ENCODE data around the gene ATF7.
"Not testable (repeated sequence)": the region's sequence is repeated elsewhere in the genome, so short reads cannot be mapped to it uniquely, and the experiment has no call there.

Gene ATF7

DNA sequence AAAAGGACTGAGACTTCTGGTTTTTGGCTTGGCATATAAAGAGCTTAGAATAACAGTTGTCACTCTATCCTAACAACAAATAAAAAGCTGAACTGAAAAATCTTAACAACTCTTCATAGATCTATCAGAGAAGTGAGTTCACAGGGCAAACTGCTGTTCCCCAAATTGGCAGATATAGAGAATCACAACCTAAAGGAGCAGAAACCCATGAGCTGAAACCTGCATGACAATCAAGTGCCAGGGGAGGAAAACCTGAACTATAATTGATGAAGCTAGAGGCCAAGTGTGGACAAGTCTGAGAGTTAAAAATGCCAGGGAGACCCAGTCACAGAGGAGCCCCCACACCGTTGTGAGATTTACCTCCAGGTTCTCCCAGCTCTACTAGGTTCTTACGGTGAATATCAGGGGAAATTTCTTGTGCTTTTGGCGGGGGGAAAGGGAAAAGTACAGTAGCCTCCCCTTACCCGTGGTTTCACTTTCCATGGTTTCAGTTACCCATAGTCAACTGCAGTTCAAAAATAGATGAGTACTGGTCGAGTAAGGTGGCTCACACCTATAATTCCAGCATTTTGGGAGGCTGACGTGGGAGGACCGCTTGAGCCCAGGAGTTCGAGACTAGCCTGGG, 53.9 kb downstream of the ATF7 start:
- Histone ChIP-seq H3K36me3 (peaks cover 4% of the 10 kb centered on the region), H3K27me3 (no peaks in the 10 kb centered on the region), H3K27ac (no peak overlapping the region), H3K4me1 (ENCODE audit: control insufficient read depth in 1 of 2, insufficient read depth in 1 of 2, low read depth in 1 of 2, low read length in 1 of 2) (peaks cover 17 to 19% of the 10 kb centered on the region in 2 experiments), H3K9me3 (no peaks in the 10 kb centered on the region), H3K4me3 (ENCODE audit: low read depth in 1 of 2, low read length in 1 of 2) (no peak overlapping the region)
- TF ChIP-seq, protein P1, sequence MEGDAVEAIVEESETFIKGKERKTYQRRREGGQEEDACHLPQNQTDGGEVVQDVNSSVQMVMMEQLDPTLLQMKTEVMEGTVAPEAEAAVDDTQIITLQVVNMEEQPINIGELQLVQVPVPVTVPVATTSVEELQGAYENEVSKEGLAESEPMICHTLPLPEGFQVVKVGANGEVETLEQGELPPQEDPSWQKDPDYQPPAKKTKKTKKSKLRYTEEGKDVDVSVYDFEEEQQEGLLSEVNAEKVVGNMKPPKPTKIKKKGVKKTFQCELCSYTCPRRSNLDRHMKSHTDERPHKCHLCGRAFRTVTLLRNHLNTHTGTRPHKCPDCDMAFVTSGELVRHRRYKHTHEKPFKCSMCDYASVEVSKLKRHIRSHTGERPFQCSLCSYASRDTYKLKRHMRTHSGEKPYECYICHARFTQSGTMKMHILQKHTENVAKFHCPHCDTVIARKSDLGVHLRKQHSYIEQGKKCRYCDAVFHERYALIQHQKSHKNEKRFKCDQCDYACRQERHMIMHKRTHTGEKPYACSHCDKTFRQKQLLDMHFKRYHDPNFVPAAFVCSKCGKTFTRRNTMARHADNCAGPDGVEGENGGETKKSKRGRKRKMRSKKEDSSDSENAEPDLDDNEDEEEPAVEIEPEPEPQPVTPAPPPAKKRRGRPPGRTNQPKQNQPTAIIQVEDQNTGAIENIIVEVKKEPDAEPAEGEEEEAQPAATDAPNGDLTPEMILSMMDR (IDR thresholded peaks at IDR 0.05) = no peak

DNA sequence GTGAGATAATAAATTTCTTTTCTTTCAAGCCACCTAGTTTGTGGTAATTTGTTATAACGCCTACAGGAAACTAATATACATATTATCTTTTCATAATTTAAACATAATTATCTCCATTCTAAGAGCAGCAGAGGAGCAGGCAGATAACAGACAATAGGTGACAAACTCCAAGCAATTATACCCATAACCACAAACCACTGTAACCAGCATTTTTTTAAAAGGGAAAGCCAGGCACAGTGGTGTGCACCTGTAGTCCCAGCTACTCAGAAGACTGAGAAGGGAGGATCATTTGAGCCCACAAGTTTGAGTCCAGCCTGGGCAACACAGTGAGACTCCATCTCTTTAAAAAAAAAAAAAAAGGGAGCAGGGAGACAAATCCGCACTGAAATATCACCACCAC, 54.9 kb downstream of the ATF7 start:
- Histone ChIP-seq H3K9me3 (no peaks in the 10 kb centered on the region), H3K36me3 (peaks cover 4% of the 10 kb centered on the region), H3K4me3 (ENCODE audit: low read depth in 1 of 2, low read length in 1 of 2) (no peak overlapping the region), H3K27me3 (no peaks in the 10 kb centered on the region), H3K27ac (no peak overlapping the region), H3K4me1 (ENCODE audit: control insufficient read depth in 1 of 2, insufficient read depth in 1 of 2, low read depth in 1 of 2, low read length in 1 of 2) (peaks cover 11 to 14% of the 10 kb centered on the region in 2 experiments)
- TF ChIP-seq, protein P1 (IDR thresholded peaks at IDR 0.05) = no peak

DNA sequence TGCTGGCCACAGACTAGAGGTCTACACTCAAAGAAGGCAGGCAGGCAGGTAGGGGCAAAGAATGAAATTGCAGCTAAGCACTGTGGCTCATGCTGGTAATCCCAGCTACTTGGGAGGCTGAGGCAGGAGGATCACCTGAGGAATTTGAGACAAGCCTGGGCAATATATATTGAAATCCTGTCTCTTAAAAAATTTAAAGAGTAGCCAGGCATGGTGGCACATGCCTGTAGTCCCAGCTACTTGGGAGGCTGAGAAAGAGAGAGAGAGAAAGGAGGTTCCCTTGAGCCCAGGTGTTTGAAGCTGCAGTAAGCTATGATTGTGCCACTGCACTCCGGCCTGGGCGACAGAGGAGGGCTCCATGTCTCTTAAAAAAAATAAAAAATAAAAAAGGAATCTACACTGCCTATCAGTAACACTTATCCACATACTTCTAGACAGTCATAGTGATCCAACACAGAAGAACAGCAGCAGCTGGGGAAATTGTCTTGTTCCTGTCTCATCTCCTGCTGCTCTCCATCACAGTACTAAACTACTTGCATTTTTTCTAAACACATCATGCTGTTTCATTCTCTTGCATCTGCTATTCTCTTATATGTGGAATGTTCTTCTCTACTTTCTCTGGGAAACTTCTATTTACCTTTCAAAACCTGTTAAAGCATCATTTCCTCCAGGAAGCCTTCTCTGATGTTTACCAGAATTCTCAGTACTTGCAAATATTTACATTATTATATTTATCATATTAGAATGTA, 57.2 kb downstream of the ATF7 start:
- Histone ChIP-seq H3K4me1 (ENCODE audit: control insufficient read depth in 1 of 2, insufficient read depth in 1 of 2, low read depth in 1 of 2, low read length in 1 of 2) (peaks cover 8 to 11% of the 10 kb centered on the region in 2 experiments), H3K9me3 (no peaks in the 10 kb centered on the region), H3K27me3 (no peaks in the 10 kb centered on the region), H3K36me3 (peaks cover 4% of the 10 kb centered on the region), H3K4me3 (ENCODE audit: low read depth in 1 of 2, low read length in 1 of 2) (no peak overlapping the region), H3K27ac (no peak overlapping the region)
- TF ChIP-seq, protein P1 (IDR thresholded peaks at IDR 0.05) = no peak

DNA sequence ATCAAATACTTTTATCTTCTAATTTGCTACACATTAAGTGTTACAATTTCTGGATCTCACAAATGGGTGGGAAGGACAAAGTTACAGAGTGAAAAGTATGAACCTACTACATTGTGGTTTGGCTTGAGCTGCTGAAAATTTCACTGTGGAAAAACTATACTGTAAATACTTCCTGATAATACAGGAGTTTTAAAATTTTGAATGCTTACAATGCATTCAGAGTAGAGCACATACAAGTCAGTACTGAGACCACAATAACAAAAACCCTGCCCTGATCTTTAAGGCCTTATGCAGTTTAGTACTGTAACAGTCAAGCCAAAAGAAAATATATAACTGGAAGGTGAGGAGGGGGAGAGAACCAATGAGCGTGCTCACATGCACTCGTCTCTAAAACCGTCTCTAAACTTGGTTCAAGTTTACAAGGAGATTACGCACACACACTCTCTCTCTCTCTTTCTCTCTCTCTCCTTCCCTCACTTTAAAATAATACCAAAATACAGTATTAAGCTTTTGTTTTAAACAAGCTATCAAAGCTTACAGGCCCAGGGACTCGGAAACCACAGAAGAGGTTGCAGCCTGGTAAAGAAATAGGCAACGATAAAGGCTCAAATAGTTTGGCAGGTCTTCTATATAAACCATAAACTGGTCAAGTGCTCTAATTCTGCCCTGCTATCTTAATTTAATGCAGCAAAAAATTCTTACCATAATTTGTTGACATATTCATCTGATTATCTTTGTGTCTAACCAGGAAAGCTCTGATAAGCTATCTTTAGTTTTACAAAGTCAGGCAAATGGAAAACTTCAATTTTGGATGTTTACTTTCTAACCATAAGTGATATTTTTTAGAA, 58.0 kb downstream of the ATF7 start:
- no peaks in the 10 kb centered on the region for H3K9me3 ChIP-seq
- no peak overlapping the region for H3K27ac ChIP-seq
- peaks cover 4% of the 10 kb centered on the region for H3K36me3 ChIP-seq
- TF ChIP-seq, protein P1 (IDR thresholded peaks at IDR 0.05) = no peak
- no peaks in the 10 kb centered on the region for H3K27me3 ChIP-seq
- no peak overlapping the region for H3K4me3 ChIP-seq (ENCODE audit: low read depth in 1 of 2, low read length in 1 of 2)
- H3K4me1 ChIP-seq (ENCODE audit: control insufficient read depth in 1 of 2, insufficient read depth in 1 of 2, low read depth in 1 of 2, low read length in 1 of 2) = peaks cover 12 to 16% of the 10 kb centered on the region in 2 experiments

DNA sequence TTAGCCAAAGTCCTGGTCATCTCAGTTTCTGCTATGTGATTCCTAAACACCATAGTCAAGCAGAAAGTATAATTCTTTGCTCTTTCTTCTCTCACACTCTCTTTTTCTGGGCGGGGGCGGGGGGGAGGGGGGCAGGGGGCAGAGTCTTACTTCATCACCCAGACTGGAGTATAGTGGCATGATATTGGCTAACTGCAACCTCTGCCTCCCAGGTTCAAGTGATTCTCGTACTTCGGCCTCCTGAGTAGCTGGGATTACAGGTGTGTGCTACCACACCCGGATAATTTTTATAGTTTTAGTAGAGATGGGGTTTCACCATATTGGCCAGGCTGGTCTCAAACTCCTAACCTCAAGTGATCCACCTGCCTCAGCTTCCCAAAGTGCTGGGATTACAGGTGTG, 60.8 kb downstream of the ATF7 start:
- not testable (repeated sequence) for H3K27me3 ChIP-seq; H3K9me3 ChIP-seq; H3K4me3 ChIP-seq (ENCODE audit: low read depth in 1 of 2, low read length in 1 of 2); H3K36me3 ChIP-seq; H3K27ac ChIP-seq
- H3K4me1 ChIP-seq (ENCODE audit: control insufficient read depth in 1 of 2, insufficient read depth in 1 of 2, low read depth in 1 of 2, low read length in 1 of 2) = peaks cover 12 to 16% of the 10 kb centered on the region in 2 experiments
